ENCODE data around the gene LIPT2.
A peak's percentile ranks its signal among the peaks of the same experiment; 100 is the strongest.

LIPT2 gene

DNA sequence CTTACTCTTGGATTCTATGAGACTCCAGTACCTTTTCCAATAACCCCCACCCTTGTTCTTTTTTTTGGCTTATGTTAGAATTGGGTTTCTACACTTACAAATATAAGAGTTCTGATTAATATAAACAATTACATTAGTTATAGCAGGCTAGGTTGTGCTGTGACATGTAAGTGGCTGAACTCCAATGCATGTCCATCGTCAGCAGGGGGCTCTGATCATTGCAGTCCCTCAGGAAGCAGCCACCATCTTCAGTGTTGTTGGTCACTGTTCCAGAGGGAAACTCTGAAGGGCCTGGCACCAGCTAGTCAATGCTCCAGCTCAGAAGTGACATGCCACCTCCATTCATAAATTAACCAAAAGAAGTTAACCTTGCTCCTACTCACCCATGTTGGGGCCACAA lies 5.6 kb downstream of the LIPT2 start:
- TF ChIP-seq, protein P1, sequence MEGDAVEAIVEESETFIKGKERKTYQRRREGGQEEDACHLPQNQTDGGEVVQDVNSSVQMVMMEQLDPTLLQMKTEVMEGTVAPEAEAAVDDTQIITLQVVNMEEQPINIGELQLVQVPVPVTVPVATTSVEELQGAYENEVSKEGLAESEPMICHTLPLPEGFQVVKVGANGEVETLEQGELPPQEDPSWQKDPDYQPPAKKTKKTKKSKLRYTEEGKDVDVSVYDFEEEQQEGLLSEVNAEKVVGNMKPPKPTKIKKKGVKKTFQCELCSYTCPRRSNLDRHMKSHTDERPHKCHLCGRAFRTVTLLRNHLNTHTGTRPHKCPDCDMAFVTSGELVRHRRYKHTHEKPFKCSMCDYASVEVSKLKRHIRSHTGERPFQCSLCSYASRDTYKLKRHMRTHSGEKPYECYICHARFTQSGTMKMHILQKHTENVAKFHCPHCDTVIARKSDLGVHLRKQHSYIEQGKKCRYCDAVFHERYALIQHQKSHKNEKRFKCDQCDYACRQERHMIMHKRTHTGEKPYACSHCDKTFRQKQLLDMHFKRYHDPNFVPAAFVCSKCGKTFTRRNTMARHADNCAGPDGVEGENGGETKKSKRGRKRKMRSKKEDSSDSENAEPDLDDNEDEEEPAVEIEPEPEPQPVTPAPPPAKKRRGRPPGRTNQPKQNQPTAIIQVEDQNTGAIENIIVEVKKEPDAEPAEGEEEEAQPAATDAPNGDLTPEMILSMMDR (IDR thresholded peaks at IDR 0.05; ENCODE audit: low read depth, low read length) = peak; percentile 38
- TF ChIP-seq MYC (IDR thresholded peaks at IDR 0.05; ENCODE audit: low read depth, low read length) = no peak
- DNase-seq (ENCODE audit: low read depth) = peak; percentile 51
- H3K4me3 ChIP-seq (ENCODE audit: low read depth, low read length) = no peak overlapping the region

DNA sequence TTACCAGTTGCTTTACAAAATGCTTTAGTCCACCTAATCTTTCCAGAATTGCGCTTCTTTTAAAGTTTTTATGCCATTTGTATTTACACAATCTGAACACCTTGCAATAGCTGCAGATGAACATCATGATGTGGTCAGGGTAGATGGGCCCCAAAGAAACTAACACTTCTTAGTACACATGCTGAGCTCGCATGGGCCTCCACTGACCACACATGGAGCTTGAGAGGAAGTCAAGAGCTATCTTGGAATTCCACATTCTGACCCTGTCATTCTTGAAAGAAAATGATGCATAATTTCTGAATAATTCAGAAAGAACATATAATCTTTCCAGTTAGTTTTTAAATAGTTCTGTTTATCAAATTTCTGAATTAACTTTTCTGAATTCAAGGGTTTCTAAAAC lies 7.7 kb downstream of the LIPT2 start:
- no peak for TF ChIP-seq POLR2A (IDR thresholded peaks at IDR 0.05; ENCODE audit: extremely low read depth, insufficient read length)
- TF ChIP-seq, protein P2, sequence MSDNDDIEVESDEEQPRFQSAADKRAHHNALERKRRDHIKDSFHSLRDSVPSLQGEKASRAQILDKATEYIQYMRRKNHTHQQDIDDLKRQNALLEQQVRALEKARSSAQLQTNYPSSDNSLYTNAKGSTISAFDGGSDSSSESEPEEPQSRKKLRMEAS (IDR thresholded peaks at IDR 0.05; ENCODE audit: low read depth, low read length) = peak; percentile 31; the same call in 1 of the 2 replicates
- no peak for DNase-seq (ENCODE audit: low read depth)
- no peak overlapping the region for H3K4me3 ChIP-seq (ENCODE audit: low read depth, low read length)

DNA sequence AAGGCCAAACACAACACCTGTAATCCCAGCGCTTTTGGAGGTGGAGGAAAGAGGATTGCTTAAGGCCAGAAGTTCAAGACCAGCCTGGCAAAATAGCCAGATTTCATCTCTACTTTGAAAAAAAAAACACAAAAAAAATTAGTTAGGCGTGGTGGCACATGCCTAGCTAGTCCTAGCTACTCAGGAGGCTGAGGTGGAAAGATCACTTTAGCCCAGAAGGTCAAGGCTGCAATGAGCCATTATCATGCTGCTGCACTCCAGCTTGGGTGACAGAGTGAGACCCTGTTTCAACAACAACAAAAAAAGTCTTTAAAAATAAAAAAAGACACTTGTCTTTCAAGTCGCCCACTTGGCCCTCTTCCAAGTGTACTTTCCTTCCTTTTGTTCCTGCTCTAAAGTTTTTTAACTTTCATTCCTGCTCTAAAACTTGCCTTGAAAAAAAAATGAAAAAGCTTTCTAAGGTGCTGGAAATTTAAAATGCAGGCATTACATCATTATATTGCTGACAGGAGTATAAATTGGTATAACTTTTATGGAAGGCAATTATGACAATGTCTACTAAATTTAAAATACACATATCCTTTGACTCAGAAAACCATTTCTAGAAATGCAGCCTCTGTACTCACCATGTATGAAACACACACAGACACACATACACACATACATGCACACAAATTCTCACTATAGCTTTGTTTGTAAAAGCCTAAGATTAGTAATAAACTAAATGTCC lies 12.7 kb downstream of the LIPT2 start:
- H3K4me3 ChIP-seq (ENCODE audit: low read depth, low read length) = no peak overlapping the region
- DNase-seq (ENCODE audit: low read depth) = no peak
- TF ChIP-seq MYC (IDR thresholded peaks at IDR 0.05; ENCODE audit: low read depth, low read length) (no peak), POLR2A (IDR thresholded peaks at IDR 0.05; ENCODE audit: extremely low read depth, insufficient read length) (no peak)
- TF ChIP-seq, protein P2 (IDR thresholded peaks at IDR 0.05; ENCODE audit: low read depth, low read length) = no peak
- TF ChIP-seq, protein P1 (IDR thresholded peaks at IDR 0.05; ENCODE audit: low read depth, low read length) = no peak

DNA sequence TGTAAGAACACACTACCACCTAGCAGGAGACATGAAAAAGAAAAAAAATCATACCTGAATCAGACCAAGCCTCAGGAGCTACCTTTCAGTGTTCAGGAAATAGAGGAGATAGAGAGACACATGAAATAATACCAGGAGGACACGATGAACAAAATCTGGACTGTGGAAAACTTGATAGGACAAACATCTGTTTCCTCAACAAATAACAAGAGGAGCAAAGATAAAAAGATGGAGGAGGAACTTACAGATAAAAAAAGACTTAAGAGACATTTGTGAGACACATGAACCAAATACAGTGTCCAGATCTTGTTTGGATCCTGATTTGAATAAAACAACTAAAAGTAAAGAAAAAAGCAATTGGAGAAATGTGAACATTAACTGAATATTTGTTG lies 13.8 kb downstream of the LIPT2 start:
- TF ChIP-seq POLR2A (IDR thresholded peaks at IDR 0.05; ENCODE audit: extremely low read depth, insufficient read length) = no peak
- no peak for TF ChIP-seq MYC (IDR thresholded peaks at IDR 0.05; ENCODE audit: low read depth, low read length)
- TF ChIP-seq, protein P1 (IDR thresholded peaks at IDR 0.05; ENCODE audit: low read depth, low read length) = no peak
- TF ChIP-seq, protein P2 (IDR thresholded peaks at IDR 0.05; ENCODE audit: low read depth, low read length) = no peak
- no peak overlapping the region for H3K4me3 ChIP-seq (ENCODE audit: low read depth, low read length)
- DNase-seq (ENCODE audit: low read depth) = no peak

DNA sequence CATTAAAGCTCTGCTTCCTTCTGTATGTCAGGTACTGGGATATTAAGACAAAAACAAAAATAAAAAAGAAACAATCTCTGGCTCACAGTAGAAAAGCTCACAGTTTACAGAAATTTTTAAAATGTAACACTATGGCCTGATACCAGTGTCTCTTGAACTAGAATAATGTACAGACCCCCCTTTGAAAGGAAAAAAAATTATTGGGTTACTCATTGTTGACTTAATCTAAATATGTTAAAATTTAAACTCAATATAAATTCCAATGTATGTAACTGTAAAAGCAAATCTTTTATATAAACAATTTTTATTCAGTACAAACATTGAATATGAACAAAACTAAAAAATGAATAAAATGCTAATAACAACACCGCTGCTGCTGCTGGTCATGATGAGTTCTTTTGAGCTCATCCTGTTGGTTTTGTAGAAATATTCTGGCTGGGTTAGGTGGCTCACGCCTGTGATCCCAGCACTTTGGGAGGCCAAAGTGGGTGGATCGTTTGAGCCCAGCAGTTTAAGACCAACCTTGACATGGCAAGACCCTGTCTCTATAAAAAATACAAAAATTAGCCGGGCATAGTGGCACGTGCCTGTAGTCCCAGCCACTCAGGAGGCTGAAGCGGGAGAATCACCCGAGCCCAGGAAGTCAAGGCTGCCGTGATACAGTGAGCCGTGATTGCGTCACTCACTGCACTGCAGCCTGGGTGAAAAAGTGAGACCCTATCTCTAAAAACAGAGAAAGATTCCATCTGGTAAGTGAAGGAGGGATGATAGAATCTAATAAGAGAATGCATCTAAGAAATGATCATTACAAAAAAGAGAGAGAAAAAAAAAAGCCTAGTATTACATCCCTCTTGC lies 14.4 kb downstream of the LIPT2 start:
- no peak for TF ChIP-seq POLR2A (IDR thresholded peaks at IDR 0.05; ENCODE audit: extremely low read depth, insufficient read length)
- no peak for TF ChIP-seq MYC (IDR thresholded peaks at IDR 0.05; ENCODE audit: low read depth, low read length)
- TF ChIP-seq, protein P2 (IDR thresholded peaks at IDR 0.05; ENCODE audit: low read depth, low read length) = no peak
- TF ChIP-seq, protein P1 (IDR thresholded peaks at IDR 0.05; ENCODE audit: low read depth, low read length) = no peak
- H3K4me3 ChIP-seq (ENCODE audit: low read depth, low read length) = no peak overlapping the region
- peak; percentile 60 for DNase-seq (ENCODE audit: low read depth)

DNA sequence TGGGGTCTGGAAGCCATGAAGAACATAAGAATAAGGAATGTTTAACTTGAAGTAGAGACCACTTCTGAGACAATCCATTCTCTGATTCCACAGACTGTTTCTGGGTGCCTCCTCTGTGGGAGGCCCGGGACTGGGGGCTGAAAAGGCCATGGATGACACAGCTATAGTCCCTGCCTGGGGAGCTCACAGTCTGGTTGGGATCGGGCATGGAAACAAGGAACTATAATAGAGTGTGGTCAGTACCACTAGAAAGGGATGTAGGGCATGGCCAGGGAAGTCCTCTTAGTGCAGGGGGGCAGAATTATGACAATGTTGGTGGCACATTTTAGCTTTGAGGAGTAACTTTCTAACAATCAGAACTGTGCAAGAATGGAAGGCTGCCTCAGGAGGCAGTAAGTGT lies 17.0 kb downstream of the LIPT2 start:
- H3K4me3 ChIP-seq (ENCODE audit: low read depth, low read length) = no peak overlapping the region
- TF ChIP-seq, protein P2 (IDR thresholded peaks at IDR 0.05; ENCODE audit: low read depth, low read length) = no peak
- TF ChIP-seq, protein P1 (IDR thresholded peaks at IDR 0.05; ENCODE audit: low read depth, low read length) = no peak
- no peak for TF ChIP-seq MYC (IDR thresholded peaks at IDR 0.05; ENCODE audit: low read depth, low read length)
- DNase-seq (ENCODE audit: low read depth) = no peak

Data from NB4 (cell line).